ENCODE data around the gene BDH2. TPM values are rescaled to one million over a fixed set of nuclear protein-coding genes. Genes with fewer than 3 reads are reported as not detected.

BDH2 gene
- polyA plus RNA-seq, 1 donor from 2014 or later, result 12.9 TPM

- no peaks in the 10 kb centered on the region for H3K9me3 ChIP-seq (ENCODE audit: low read length)
- H3K4me3 ChIP-seq (ENCODE audit: low read length), result peak overlapping the region; percentile 82
- H3K36me3 ChIP-seq (ENCODE audit: insufficient read depth, low read length), result no peaks in the 10 kb centered on the region
- H2AFZ ChIP-seq (ENCODE audit: low read depth, low read length), result peak overlapping the region; percentile 79
- H3K9ac ChIP-seq (ENCODE audit: low read length), result peak overlapping the region; percentile 73
- H3K9me2 ChIP-seq (ENCODE audit: insufficient read depth, low read length), result no peaks in the 10 kb centered on the region
- no peaks in the 10 kb centered on the region for H4K20me1 ChIP-seq (ENCODE audit: insufficient read depth)
- H3K79me2 ChIP-seq (replicated peaks; ENCODE audit: insufficient read depth, low read length), result no peaks in the 10 kb centered on the region
- no peaks in the 10 kb centered on the region for H3F3A ChIP-seq (ENCODE audit: insufficient read depth, low read length, poor library complexity, severe bottlenecking)
- TF ChIP-seq POLR2AphosphoS5 (IDR thresholded peaks at IDR 0.05) (no peak), RAD21 (conservative IDR thresholded peaks at IDR 0.05) (no peak), EP300 (conservative IDR thresholded peaks at IDR 0.05; ENCODE audit: poor library complexity, severe bottlenecking) (no peak), EZH2 (IDR thresholded peaks at IDR 0.05; ENCODE audit: borderline replicate concordance, insufficient read depth, low read length, poor library complexity, severe bottlenecking) (no peak)
- TF ChIP-seq, protein P1, sequence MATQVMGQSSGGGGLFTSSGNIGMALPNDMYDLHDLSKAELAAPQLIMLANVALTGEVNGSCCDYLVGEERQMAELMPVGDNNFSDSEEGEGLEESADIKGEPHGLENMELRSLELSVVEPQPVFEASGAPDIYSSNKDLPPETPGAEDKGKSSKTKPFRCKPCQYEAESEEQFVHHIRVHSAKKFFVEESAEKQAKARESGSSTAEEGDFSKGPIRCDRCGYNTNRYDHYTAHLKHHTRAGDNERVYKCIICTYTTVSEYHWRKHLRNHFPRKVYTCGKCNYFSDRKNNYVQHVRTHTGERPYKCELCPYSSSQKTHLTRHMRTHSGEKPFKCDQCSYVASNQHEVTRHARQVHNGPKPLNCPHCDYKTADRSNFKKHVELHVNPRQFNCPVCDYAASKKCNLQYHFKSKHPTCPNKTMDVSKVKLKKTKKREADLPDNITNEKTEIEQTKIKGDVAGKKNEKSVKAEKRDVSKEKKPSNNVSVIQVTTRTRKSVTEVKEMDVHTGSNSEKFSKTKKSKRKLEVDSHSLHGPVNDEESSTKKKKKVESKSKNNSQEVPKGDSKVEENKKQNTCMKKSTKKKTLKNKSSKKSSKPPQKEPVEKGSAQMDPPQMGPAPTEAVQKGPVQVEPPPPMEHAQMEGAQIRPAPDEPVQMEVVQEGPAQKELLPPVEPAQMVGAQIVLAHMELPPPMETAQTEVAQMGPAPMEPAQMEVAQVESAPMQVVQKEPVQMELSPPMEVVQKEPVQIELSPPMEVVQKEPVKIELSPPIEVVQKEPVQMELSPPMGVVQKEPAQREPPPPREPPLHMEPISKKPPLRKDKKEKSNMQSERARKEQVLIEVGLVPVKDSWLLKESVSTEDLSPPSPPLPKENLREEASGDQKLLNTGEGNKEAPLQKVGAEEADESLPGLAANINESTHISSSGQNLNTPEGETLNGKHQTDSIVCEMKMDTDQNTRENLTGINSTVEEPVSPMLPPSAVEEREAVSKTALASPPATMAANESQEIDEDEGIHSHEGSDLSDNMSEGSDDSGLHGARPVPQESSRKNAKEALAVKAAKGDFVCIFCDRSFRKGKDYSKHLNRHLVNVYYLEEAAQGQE (IDR thresholded peaks at IDR 0.05; ENCODE audit: borderline replicate concordance), result no peak
- peak overlapping the region; percentile 63 for H3K4me2 ChIP-seq (ENCODE audit: low read length)
- peak overlapping the region; percentile 60 for H3K27ac ChIP-seq (ENCODE audit: low read length)
- H3K27me3 ChIP-seq (ENCODE audit: insufficient read depth, low read depth, low read length), result peaks cover 4% of the 10 kb centered on the region
Measured at GRCh38 chr4:103075435-103075893, 24.2 kb downstream of the BDH2 start.

DNA sequence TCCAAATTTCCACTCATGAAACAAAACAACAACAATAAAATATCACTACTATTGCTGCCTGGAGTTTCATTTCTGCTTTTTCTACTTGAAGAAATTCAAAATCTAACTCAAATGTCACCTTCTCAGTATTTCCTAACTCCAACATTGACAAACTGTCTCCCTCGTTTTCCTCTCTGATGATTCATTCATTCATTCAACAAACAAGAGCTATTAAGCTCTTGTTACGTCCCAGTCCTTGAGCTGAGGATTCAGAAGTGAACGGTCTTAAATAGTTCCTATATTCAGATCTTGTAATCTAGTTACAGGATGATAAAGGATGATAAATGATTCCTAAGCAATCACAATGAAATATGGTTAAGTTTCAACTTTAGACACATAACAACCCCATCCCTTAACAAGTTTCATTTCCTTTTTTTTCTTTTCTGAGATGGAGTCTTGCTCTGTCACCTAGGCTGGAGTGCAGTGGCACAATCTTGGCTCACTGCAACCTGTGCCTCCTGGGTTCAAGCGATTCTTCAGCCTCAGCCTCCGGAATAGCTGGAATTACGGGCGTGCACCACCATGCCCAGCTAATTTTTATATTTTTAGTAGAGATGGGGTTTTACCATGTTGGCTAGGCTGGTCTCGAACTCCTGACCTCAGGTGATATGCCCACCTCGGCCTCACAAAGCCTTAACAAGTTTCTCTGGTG, 24.7 kb downstream of the BDH2 start:
- Histone ChIP-seq H3K79me2 (replicated peaks; ENCODE audit: insufficient read depth, low read length) (no peaks in the 10 kb centered on the region), H3K9ac (ENCODE audit: low read length) (no peak overlapping the region), H3K9me2 (ENCODE audit: insufficient read depth, low read length) (no peaks in the 10 kb centered on the region), H3K27ac (ENCODE audit: low read length) (no peak overlapping the region), H3K36me3 (ENCODE audit: insufficient read depth, low read length) (no peaks in the 10 kb centered on the region), H3K27me3 (ENCODE audit: insufficient read depth, low read depth, low read length) (peaks cover 4% of the 10 kb centered on the region), H2AFZ (ENCODE audit: low read depth, low read length) (no peak overlapping the region), H3F3A (ENCODE audit: insufficient read depth, low read length, poor library complexity, severe bottlenecking) (no peaks in the 10 kb centered on the region), H4K20me1 (ENCODE audit: insufficient read depth) (no peaks in the 10 kb centered on the region), H3K4me2 (ENCODE audit: low read length) (peak overlapping the region; percentile 28), H3K9me3 (ENCODE audit: low read length) (no peaks in the 10 kb centered on the region), H3K4me3 (ENCODE audit: low read length) (peak overlapping the region; percentile 82)
- TF ChIP-seq, protein P2, sequence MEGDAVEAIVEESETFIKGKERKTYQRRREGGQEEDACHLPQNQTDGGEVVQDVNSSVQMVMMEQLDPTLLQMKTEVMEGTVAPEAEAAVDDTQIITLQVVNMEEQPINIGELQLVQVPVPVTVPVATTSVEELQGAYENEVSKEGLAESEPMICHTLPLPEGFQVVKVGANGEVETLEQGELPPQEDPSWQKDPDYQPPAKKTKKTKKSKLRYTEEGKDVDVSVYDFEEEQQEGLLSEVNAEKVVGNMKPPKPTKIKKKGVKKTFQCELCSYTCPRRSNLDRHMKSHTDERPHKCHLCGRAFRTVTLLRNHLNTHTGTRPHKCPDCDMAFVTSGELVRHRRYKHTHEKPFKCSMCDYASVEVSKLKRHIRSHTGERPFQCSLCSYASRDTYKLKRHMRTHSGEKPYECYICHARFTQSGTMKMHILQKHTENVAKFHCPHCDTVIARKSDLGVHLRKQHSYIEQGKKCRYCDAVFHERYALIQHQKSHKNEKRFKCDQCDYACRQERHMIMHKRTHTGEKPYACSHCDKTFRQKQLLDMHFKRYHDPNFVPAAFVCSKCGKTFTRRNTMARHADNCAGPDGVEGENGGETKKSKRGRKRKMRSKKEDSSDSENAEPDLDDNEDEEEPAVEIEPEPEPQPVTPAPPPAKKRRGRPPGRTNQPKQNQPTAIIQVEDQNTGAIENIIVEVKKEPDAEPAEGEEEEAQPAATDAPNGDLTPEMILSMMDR (IDR thresholded peaks at IDR 0.05; ENCODE audit: poor library complexity, severe bottlenecking), result no peak
- TF ChIP-seq MXI1 (conservative IDR thresholded peaks at IDR 0.05; ENCODE audit: poor library complexity, severe bottlenecking), result no peak
- TF ChIP-seq POLR2AphosphoS5 (IDR thresholded peaks at IDR 0.05), result no peak
- TF ChIP-seq, protein P1 (IDR thresholded peaks at IDR 0.05; ENCODE audit: borderline replicate concordance), result no peak
- no peak for TF ChIP-seq TAF1 (IDR thresholded peaks at IDR 0.05; ENCODE audit: low read depth)
- no peak for TF ChIP-seq SMC3 (conservative IDR thresholded peaks at IDR 0.05; ENCODE audit: poor library complexity)
- TF ChIP-seq EP300 (conservative IDR thresholded peaks at IDR 0.05; ENCODE audit: poor library complexity, severe bottlenecking), result no peak
- TF ChIP-seq RAD21 (conservative IDR thresholded peaks at IDR 0.05), result no peak
- TF ChIP-seq EZH2 (IDR thresholded peaks at IDR 0.05; ENCODE audit: borderline replicate concordance, insufficient read depth, low read length, poor library complexity, severe bottlenecking), result no peak
